ENCODE results near the gene SHH.

SHH gene

DNA sequence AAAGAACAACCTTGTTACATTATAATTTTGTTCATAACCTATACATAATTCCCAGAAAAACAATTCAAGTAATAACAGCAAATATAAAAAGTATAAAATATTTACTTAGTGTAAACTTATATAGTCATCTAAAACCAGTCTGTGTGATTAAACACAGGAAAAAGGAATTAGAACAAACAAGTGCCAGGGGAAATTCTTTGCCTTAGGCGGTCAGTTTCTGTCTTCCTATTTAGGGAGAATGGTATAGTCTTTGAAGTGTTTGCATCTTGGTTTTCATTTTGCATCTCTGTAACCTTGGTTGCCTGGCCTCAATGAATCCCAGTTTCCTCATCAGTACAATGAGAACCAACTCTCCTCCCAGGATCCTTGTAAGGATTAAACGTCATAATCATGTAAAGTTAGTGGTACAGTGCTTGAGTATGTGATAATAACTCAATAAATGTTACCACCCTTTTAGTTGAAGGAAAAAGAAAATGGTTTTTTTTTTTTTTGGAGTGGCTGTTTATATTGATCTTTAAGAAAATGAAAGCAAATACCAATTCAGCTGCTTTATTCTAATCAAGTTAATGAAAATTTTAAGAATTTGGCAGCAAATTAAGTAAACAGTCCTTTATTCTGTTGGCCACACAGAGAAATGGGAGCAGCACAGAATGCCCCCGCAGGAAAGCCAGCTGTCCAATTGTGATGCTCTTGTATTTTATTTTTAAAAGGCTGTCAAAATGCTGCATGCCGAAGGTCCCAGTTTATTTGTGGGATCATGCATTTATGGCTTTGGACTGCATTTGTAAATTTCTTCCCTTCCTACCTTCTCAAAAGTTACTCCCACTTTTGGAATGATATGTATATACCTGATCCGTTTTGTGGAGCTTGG is 61.8 kb downstream of the SHH start:
- Mint-ChIP-seq H3K27me3 (no peaks in the 10 kb centered on the region), H3K27ac (no peak overlapping the region), H3K4me3 (no peak overlapping the region), H3K4me1 (ENCODE audit: low read depth) (peaks cover 93% of the 10 kb centered on the region), H3K9me3 (no peaks in the 10 kb centered on the region), H3K36me3 (ENCODE audit: low read depth) (peaks cover 47% of the 10 kb centered on the region)

All from stimulated activated naive CD8-positive, alpha-beta T cell treated with anti-CD3 and anti-CD28 coated beads, Interleukin-15, Interleukin-2, amounts not matched to agents 100 ng/mL and 50 ng/mL, for 24 hours (primary cell).